IPS DF 6.9 (cell line): ENCODE results near the gene CPNE7.

Experiments used
- DNase-seq: peaks from one replicate; pipeline ENCODE4 v3.0.0-alpha.2; 2013; ENCODE audit warnings: low read depth, low spot score
- H3K27ac ChIP-seq: one replicate; pipeline ENCODE4 v1.5.1; 2013; ENCODE audit warnings: low read length, control low read depth
- H3K27me3 ChIP-seq: 2 replicates; pipeline ENCODE4 v1.6.1; 2013; ENCODE audit warnings: mild to moderate bottlenecking, low read length; ENCODE audit not compliant: control insufficient read depth, insufficient read depth
- H3K36me3 ChIP-seq: 2 replicates; pipeline ENCODE4 v1.6.1; 2013; ENCODE audit warnings: low read length; ENCODE audit not compliant: control insufficient read depth, insufficient read depth
- H3K4me1 ChIP-seq: 2 replicates; pipeline ENCODE4 v1.6.1; 2013; ENCODE audit warnings: low read length; ENCODE audit not compliant: control insufficient read depth, insufficient read depth
- H3K4me3 ChIP-seq: 2 replicates; pipeline ENCODE4 v1.5.1; 2013; ENCODE audit warnings: mild to moderate bottlenecking, low read length
- H3K9me3 ChIP-seq: 2 replicates; pipeline ENCODE4 v1.6.1; 2013; ENCODE audit warnings: low read length, inconsistent platforms; ENCODE audit not compliant: control insufficient read depth, insufficient read depth
- WGBS: extraction: QIAGEN DNeasy Blood & Tissue Kit; methylation state at CpG from one replicate; pipeline ENCODE4 v1.1.7; 2013; ENCODE audit warnings: mixed read lengths, missing lambda C conversion rate; ENCODE audit not compliant: insufficient read length, insufficient coverage; 5-methylcytosine and 5-hydroxymethylcytosine counted together

The CPNE7 gene

GRCh38 chr16:89549007-89549700 is 26.4 kb upstream of the CPNE7 start:
- no CpG with 5 or more reads among the region's 10 CpGs for WGBS
- H3K9me3 ChIP-seq: no peaks in the 10 kb centered on the region
- no peak overlapping the region for H3K27ac ChIP-seq
- no peaks in the 10 kb centered on the region for H3K27me3 ChIP-seq
- H3K36me3 ChIP-seq: peaks cover 36% of the 10 kb centered on the region
- no peak overlapping the region for H3K4me3 ChIP-seq
- no peak for DNase-seq
- no peaks in the 10 kb centered on the region for H3K4me1 ChIP-seq

GRCh38 chr16:89550421-89551007 is 25.0 kb upstream of the CPNE7 start:
- Histone ChIP-seq H3K27me3 (no peaks in the 10 kb centered on the region), H3K27ac (no peak overlapping the region), H3K4me3 (no peak overlapping the region), H3K9me3 (no peaks in the 10 kb centered on the region), H3K36me3 (peaks cover 36% of the 10 kb centered on the region), H3K4me1 (no peaks in the 10 kb centered on the region)
- no CpG with 5 or more reads among the region's 22 CpGs for WGBS
- DNase-seq: no peak

- H3K4me3 ChIP-seq: no peak overlapping the region
- no peaks in the 10 kb centered on the region for H3K27me3 ChIP-seq
- no peaks in the 10 kb centered on the region for H3K4me1 ChIP-seq
- H3K36me3 ChIP-seq: peaks cover 43% of the 10 kb centered on the region
- DNase-seq: no peak
- no CpG with 5 or more reads among the region's 22 CpGs for WGBS
- no peak overlapping the region for H3K27ac ChIP-seq
- no peaks in the 10 kb centered on the region for H3K9me3 ChIP-seq
These were observed 23.2 kb upstream of the CPNE7 start for GRCh38 chr16:89552329-89552728.

GRCh38 chr16:89552913-89553312 is 22.6 kb upstream of the CPNE7 start:
- no CpG with 5 or more reads among the region's 13 CpGs for WGBS
- H3K36me3 ChIP-seq: peaks cover 41% of the 10 kb centered on the region

GRCh38 chr16:89553733-89554132 is 21.8 kb upstream of the CPNE7 start:
- H3K36me3 ChIP-seq: peaks cover 36% of the 10 kb centered on the region

More at GRCh38 chr16:89552913-89553312, 22.6 kb upstream of the CPNE7 start:
- Histone ChIP-seq H3K27ac (no peak overlapping the region), H3K4me3 (no peak overlapping the region), H3K9me3 (no peaks in the 10 kb centered on the region), H3K27me3 (no peaks in the 10 kb centered on the region), H3K4me1 (no peaks in the 10 kb centered on the region)
- DNase-seq: no peak

GRCh38 chr16:89554343-89554742 is 21.2 kb upstream of the CPNE7 start:
- no CpG with 5 or more reads among the region's 12 CpGs for WGBS
- Histone ChIP-seq H3K4me1 (no peaks in the 10 kb centered on the region), H3K27me3 (no peaks in the 10 kb centered on the region), H3K4me3 (no peak overlapping the region), H3K27ac (no peak overlapping the region), H3K36me3 (peaks cover 36% of the 10 kb centered on the region), H3K9me3 (no peaks in the 10 kb centered on the region)
- no peak for DNase-seq

More at GRCh38 chr16:89553733-89554132, 21.8 kb upstream of the CPNE7 start:
- H3K4me3 ChIP-seq: no peak overlapping the region
- H3K27me3 ChIP-seq: no peaks in the 10 kb centered on the region
- no peak overlapping the region for H3K27ac ChIP-seq
- no peak for DNase-seq
- no peaks in the 10 kb centered on the region for H3K4me1 ChIP-seq
- H3K9me3 ChIP-seq: no peaks in the 10 kb centered on the region
- WGBS: no CpG with 5 or more reads among the region's 18 CpGs

GRCh38 chr16:89555265-89555664 is 20.3 kb upstream of the CPNE7 start:
- no CpG with 5 or more reads among the region's 16 CpGs for WGBS
- no peaks in the 10 kb centered on the region for H3K9me3 ChIP-seq
- DNase-seq: no peak
- no peaks in the 10 kb centered on the region for H3K27me3 ChIP-seq
- H3K36me3 ChIP-seq: peaks cover 36% of the 10 kb centered on the region
- no peak overlapping the region for H3K27ac ChIP-seq
- H3K4me1 ChIP-seq: no peaks in the 10 kb centered on the region
- H3K4me3 ChIP-seq: no peak overlapping the region

GRCh38 chr16:89555780-89556179 is 19.8 kb upstream of the CPNE7 start:
- Histone ChIP-seq H3K4me1 (no peaks in the 10 kb centered on the region), H3K9me3 (no peaks in the 10 kb centered on the region), H3K27ac (no peak overlapping the region), H3K4me3 (no peak overlapping the region), H3K36me3 (peaks cover 32% of the 10 kb centered on the region), H3K27me3 (no peaks in the 10 kb centered on the region)
- no CpG with 5 or more reads among the region's 13 CpGs for WGBS
- DNase-seq: no peak

- Histone ChIP-seq H3K4me1 (no peaks in the 10 kb centered on the region), H3K27me3 (no peaks in the 10 kb centered on the region), H3K4me3 (no peak overlapping the region), H3K27ac (no peak overlapping the region), H3K9me3 (no peaks in the 10 kb centered on the region), H3K36me3 (peaks cover 39% of the 10 kb centered on the region)
- DNase-seq: no peak
- WGBS: no CpG with 5 or more reads among the region's 34 CpGs
These were observed 18.5 kb upstream of the CPNE7 start for GRCh38 chr16:89556750-89557689.

- Histone ChIP-seq H3K36me3 (peaks cover 43% of the 10 kb centered on the region), H3K4me3 (no peak overlapping the region), H3K27me3 (no peaks in the 10 kb centered on the region), H3K9me3 (no peaks in the 10 kb centered on the region), H3K27ac (no peak overlapping the region), H3K4me1 (peaks cover 2% of the 10 kb centered on the region; the same call in 1 of the 2 replicates)
- DNase-seq: no peak
- no CpG with 5 or more reads among the region's 19 CpGs for WGBS
These were observed 17.7 kb upstream of the CPNE7 start for GRCh38 chr16:89557690-89558490.
